Transverse colon (tissue), 4 donors: ENCODE data around the gene COQ5. TPM values are rescaled to one million over a fixed set of nuclear protein-coding genes. Genes with fewer than 3 reads are reported as not detected.

Experiments used
- DNase-seq: peaks from one replicate; pipeline ENCODE4 v3.0.0-alpha.2; 2019
- H3K27ac ChIP-seq, 4 donors: fragments of 200-600 bp; sonication (generic); 2 replicates each; pipeline ENCODE4 v1.5.1; 2016 to 2018; ENCODE audit warnings: inconsistent platforms in 4 of 4
- H3K27me3 ChIP-seq: fragments of 200-600 bp; sonication (generic); 2 replicates; pipeline ENCODE4 v1.5.1; 2017; ENCODE audit warnings: inconsistent platforms
- H3K36me3 ChIP-seq, 4 donors: fragments of 200-600 bp; sonication (generic); 2 replicates each; pipeline ENCODE4 v1.5.1; 2017 to 2019; ENCODE audit warnings: inconsistent platforms in 4 of 4
- H3K4me1 ChIP-seq, 4 donors: fragments of 200-600 bp; sonication (generic); 2 replicates each; pipeline ENCODE4 v1.5.1; 2017 to 2020; ENCODE audit warnings: inconsistent platforms in 4 of 4
- H3K4me3 ChIP-seq, 4 donors: fragments of 200-600 bp; sonication (generic); 1 replicate in 1 of 4; 2 replicates in 3 of 4; pipeline versions ENCODE4 v1.5.1 to v1.6.1; 2017 to 2019; ENCODE audit warnings: inconsistent platforms in 4 of 4
- H3K9me3 ChIP-seq, 2 donors: fragments of 200-600 bp; sonication (generic); 2 replicates each; pipeline ENCODE4 v1.5.1; 2017 to 2019; ENCODE audit warnings: inconsistent platforms in 2 of 2
- EP300 ChIP-seq: sonication (generic); formaldehyde crosslinking; IDR thresholded peaks from one replicate; pipeline ENCODE4 v1.6.1; 2017; ENCODE audit warnings: antibody characterized with exemption, low read depth
- POLR2A ChIP-seq: fragments of 450-650 bp; IDR thresholded peaks from one replicate; pipeline ENCODE4 v1.6.1; 2016; ENCODE audit warnings: antibody characterized with exemption, mild to moderate bottlenecking, moderate library complexity
- POLR2AphosphoS5 ChIP-seq, 3 donors: sonication (generic); formaldehyde crosslinking; IDR thresholded peaks; one replicate each; pipeline ENCODE4 v1.6.1; 2016; ENCODE audit warnings: antibody characterized with exemption in 3 of 3
- WGBS, 2 donors: methylation state at CpG; one replicate each; pipeline ENCODE4 v1.1.5; 2018; ENCODE audit warnings: low coverage in 1 of 2; 5-methylcytosine and 5-hydroxymethylcytosine counted together
- in situ Hi-C, 4 donors: fragments of 200-750 bp; cut with MboI; loops; one replicate each; pipeline versions ENCODE4 v1.15.0 to v1.15.1; 2017; ENCODE audit warnings: low sequenced_read_pairs in 3 of 4, low pct_ligation_motif_present in 1 of 4, low pct_unique_long_range_greater_than_20kb in 1 of 4
- intact Hi-C: fragments of 100-400 bp; cut with DNase I; formaldehyde crosslinking; loops from one replicate; pipeline ENCODE4 v1.15.1; 2023; ENCODE audit warnings: low total_unique reads
- total RNA-seq, 4 donors: library from RNA; depleted of rRNA; stranded (reverse); fragments of >200 nt; gene quantifications; one replicate each; pipeline ENCODE4 v1.1.0, GENCODE V29; 2016
- TF ChIP-seq, protein P1 (sequence below), 5 experiments: fragments of 200-600 bp in 3 of 5; fragments of 450-650 bp in 2 of 5; sonication (generic) in 3 of 5; IDR thresholded peaks; 1 replicate in 2 of 5; 2 replicates in 3 of 5; pipeline ENCODE4 v1.5.1; 2016 to 2017; ENCODE audit warnings: antibody characterized with exemption in 5 of 5, inconsistent platforms in 3 of 5, mild to moderate bottlenecking in 2 of 5, moderate library complexity in 1 of 5

The COQ5 gene
- total RNA-seq, 4 donors from 2014 or later, result 20.9 to 34.9 (median 31.9) TPM

DNA sequence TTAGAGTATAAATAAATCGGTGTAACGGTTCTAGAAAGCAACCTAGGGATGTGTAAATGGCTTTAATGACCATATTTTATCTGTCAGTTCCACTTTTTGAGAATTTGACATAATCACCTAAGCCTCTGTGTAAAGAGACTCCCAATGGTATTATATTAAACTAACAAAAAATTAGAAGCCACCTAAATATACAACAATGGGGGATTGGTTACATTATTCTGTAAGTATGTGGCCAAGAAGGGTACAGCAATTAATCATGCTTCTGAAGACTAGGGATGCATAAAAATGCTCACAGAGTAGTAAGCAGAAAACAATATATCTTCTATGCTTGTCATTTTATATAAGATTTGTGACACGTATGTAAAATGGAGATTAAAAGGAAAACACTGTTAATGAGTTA, 15.7 kb upstream of the COQ5 start:
- no peak overlapping the region for H3K4me3 ChIP-seq
- H3K9me3 ChIP-seq, result no peaks in the 10 kb centered on the region
- intact Hi-C loops, result no loop called here
- peaks cover 0 to 31% (median 12%) of the 10 kb centered on the region in 4 donors for H3K36me3 ChIP-seq
- no peaks in the 10 kb centered on the region for H3K27me3 ChIP-seq
- DNase-seq, result no peak
- peaks cover 15 to 80% (median 45%) of the 10 kb centered on the region in 4 donors for H3K4me1 ChIP-seq
- TF ChIP-seq EP300, result no peak
- TF ChIP-seq, protein P1, sequence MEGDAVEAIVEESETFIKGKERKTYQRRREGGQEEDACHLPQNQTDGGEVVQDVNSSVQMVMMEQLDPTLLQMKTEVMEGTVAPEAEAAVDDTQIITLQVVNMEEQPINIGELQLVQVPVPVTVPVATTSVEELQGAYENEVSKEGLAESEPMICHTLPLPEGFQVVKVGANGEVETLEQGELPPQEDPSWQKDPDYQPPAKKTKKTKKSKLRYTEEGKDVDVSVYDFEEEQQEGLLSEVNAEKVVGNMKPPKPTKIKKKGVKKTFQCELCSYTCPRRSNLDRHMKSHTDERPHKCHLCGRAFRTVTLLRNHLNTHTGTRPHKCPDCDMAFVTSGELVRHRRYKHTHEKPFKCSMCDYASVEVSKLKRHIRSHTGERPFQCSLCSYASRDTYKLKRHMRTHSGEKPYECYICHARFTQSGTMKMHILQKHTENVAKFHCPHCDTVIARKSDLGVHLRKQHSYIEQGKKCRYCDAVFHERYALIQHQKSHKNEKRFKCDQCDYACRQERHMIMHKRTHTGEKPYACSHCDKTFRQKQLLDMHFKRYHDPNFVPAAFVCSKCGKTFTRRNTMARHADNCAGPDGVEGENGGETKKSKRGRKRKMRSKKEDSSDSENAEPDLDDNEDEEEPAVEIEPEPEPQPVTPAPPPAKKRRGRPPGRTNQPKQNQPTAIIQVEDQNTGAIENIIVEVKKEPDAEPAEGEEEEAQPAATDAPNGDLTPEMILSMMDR (IDR thresholded peaks at IDR 0.05), result no peak
- no peak for TF ChIP-seq POLR2A
- no peak for TF ChIP-seq POLR2AphosphoS5 (IDR thresholded peaks at IDR 0.05)
- WGBS, 2 donors, result 82 to 86% methylated on average over 3 of the region's 3 CpGs
- in situ Hi-C loops, result no loop called here
- H3K27ac ChIP-seq, result no peak overlapping the region

DNA sequence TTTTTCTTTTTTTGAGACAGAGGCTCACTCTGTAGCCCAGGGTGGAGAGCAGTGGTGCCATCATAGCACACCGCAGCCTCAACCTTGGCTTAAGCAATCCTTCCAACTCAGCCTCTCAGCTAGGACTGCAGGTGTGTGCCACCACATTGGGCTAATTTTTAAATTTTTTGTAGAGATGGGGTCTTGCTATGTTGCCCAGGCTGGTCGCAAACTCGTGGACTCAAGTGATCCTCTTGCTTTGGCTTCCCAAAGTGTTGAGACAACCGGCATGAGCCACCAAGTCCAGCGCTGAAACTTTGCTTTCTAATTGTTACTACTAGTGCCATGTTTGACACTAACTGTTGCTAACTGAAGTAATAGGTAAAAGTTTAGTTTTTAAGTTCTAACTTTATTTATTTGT, 13.2 kb upstream of the COQ5 start:
- in situ Hi-C loops, result no loop called here
- Histone ChIP-seq H3K27ac (no peak overlapping the region), H3K9me3 (no peaks in the 10 kb centered on the region), H3K36me3 (peaks cover 0 to 15% (median 6%) of the 10 kb centered on the region in 4 donors), H3K4me3 (no peak overlapping the region), H3K4me1 (peaks cover 28 to 96% (median 66%) of the 10 kb centered on the region in 4 donors), H3K27me3 (no peaks in the 10 kb centered on the region)
- no peak for DNase-seq
- TF ChIP-seq, protein P1 (IDR thresholded peaks at IDR 0.05), result no peak
- no peak for TF ChIP-seq EP300
- TF ChIP-seq POLR2A, result no peak
- no peak for TF ChIP-seq POLR2AphosphoS5 (IDR thresholded peaks at IDR 0.05)
- WGBS, 2 donors, result 97 to 100% methylated on average over 3 to 5 of the region's 5 CpGs
- intact Hi-C loops, result no loop called here

DNA sequence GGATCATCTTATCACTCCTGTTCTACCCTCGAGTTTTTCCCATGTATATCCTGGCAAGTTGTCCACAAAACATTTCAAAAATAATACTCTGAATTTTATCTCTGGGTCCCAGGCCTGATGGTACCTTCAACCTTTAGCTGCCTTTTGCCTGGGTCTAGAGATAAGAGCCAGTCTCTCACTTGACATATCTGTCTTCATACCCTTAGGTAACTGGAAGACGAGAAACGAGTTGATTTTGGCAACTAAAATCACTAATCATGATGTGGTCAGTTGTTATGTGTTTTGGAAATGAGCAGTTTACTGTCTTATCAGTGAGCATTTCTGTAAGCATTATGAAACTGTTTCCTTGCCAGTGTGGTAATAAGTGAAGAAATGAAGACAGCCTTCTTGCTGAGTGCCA, 11.5 kb upstream of the COQ5 start:
- in situ Hi-C loops, result no loop called here
- peak overlapping the region in 3 of 4 donors; percentile 95 to 99 (median 97) for H3K27ac ChIP-seq
- WGBS, 2 donors, result 35 to 38% methylated on average over 3 of the region's 3 CpGs
- H3K27me3 ChIP-seq, result no peaks in the 10 kb centered on the region
- TF ChIP-seq EP300 (no peak), POLR2AphosphoS5 (IDR thresholded peaks at IDR 0.05) (no peak), POLR2A (no peak)
- TF ChIP-seq, protein P1 (IDR thresholded peaks at IDR 0.05), result no peak
- peaks cover 27 to 96% (median 75%) of the 10 kb centered on the region in 4 donors for H3K4me1 ChIP-seq
- H3K36me3 ChIP-seq, result peaks cover 0 to 4% (median 1%) of the 10 kb centered on the region in 4 donors
- no peak overlapping the region for H3K4me3 ChIP-seq
- no peaks in the 10 kb centered on the region for H3K9me3 ChIP-seq
- intact Hi-C loops, result no loop called here
- no peak for DNase-seq

DNA sequence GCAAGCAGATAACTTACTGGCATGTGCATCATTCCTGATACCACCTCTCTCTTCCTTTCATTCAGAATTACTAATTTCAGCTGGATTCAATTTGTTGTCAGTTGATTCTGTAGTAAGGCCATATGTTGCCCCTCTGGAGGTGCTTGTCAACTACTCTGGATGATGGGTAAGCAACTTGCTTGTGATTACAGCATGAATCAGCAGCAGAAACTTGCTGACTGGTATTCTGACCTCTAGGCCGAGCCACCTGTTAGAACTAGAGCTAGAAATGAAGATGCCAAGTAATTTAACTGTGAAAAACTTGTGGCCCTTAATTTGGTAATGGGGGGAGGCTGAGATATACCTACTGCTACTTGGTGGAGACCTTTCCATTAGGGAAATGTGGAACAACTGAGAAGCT, 10.3 kb upstream of the COQ5 start:
- no peak for TF ChIP-seq POLR2A
- no peak for TF ChIP-seq POLR2AphosphoS5 (IDR thresholded peaks at IDR 0.05)
- no peak for TF ChIP-seq EP300
- TF ChIP-seq, protein P1 (IDR thresholded peaks at IDR 0.05), result no peak
- Histone ChIP-seq H3K9me3 (no peaks in the 10 kb centered on the region), H3K36me3 (peaks cover 0 to 4% (median 1%) of the 10 kb centered on the region in 4 donors), H3K27ac (peak overlapping the region; percentile 95 to 99 (median 97)), H3K27me3 (no peaks in the 10 kb centered on the region), H3K4me1 (peaks cover 27 to 87% (median 70%) of the 10 kb centered on the region in 4 donors), H3K4me3 (no peak overlapping the region)
- intact Hi-C loops, result no loop called here
- no peak for DNase-seq
- 63% methylated on average over 1 of the region's 1 CpG; no CpG with 5 or more reads in 1 of the 2 donors for WGBS, 2 donors
- in situ Hi-C loops, result no loop called here
